SK-N-SH treated with all-trans-retinoic acid at 6 μM for 48 hours (cell line): ENCODE data around the gene CD79A.

ENCODE experiments used
- ATAC-seq: fragments of 200-7000 bp; cut with Tn5 transposase; 3 replicates; pipeline ENCODE4 v1.9.1; 2020; ENCODE audit warnings: mild to moderate bottlenecking, moderate library complexity
- ARNTL ChIP-seq: fragments of 450-650 bp; formaldehyde crosslinking; IDR thresholded peaks from 2 replicates; pipeline ENCODE4 v1.5.0; 2020; ENCODE audit warnings: low read depth, mild to moderate bottlenecking, moderate library complexity, borderline replicate concordance
- BACH2 ChIP-seq: fragments of 250-450 bp; sonication (Bioruptor Pico); IDR thresholded peaks from 2 replicates; pipeline ENCODE4 v1.9.0; 2021; ENCODE audit warnings: mild to moderate bottlenecking, borderline replicate concordance
- CREB5 ChIP-seq: fragments of 250-450 bp; sonication (Bioruptor Pico); IDR thresholded peaks from 2 replicates; pipeline ENCODE4 v1.5.1; 2020; ENCODE audit warnings: low read depth, mild to moderate bottlenecking, moderate library complexity
- CSDC2 ChIP-seq: fragments of 250-450 bp; sonication (Bioruptor Pico); IDR thresholded peaks from 2 replicates; pipeline ENCODE4 v1.5.0; 2020; ENCODE audit warnings: mild to moderate bottlenecking, moderate library complexity
- CSRNP3 ChIP-seq: fragments of 250-450 bp; sonication (Bioruptor Pico); IDR thresholded peaks from 2 replicates; pipeline ENCODE4 v1.5.1; 2021; ENCODE audit warnings: mild to moderate bottlenecking, moderate library complexity
- GLIS3 ChIP-seq: fragments of 250-450 bp; sonication (Bioruptor Pico); IDR thresholded peaks from 2 replicates; pipeline ENCODE4 v1.5.0; 2020; ENCODE audit warnings: mild to moderate bottlenecking, moderate library complexity
- ISL1 ChIP-seq: fragments of 250-450 bp; sonication (Bioruptor Pico); IDR thresholded peaks from 2 replicates; pipeline ENCODE4 v2.1.2; 2022; ENCODE audit warnings: mild to moderate bottlenecking, moderate library complexity
- PATZ1 ChIP-seq: fragments of 250-450 bp; sonication (Bioruptor Pico); IDR thresholded peaks from 2 replicates; pipeline ENCODE4 v1.8.0; 2020; ENCODE audit warnings: mild to moderate bottlenecking, moderate library complexity, borderline replicate concordance
- RARB ChIP-seq: fragments of 250-450 bp; sonication (Bioruptor Pico); IDR thresholded peaks from 2 replicates; pipeline ENCODE4 v1.8.0; 2021; ENCODE audit warnings: mild to moderate bottlenecking, moderate library complexity
- SNAI2 ChIP-seq: fragments of 250-450 bp; sonication (Bioruptor Pico); IDR thresholded peaks from 2 replicates; pipeline ENCODE4 v1.5.0; 2020; ENCODE audit warnings: mild to moderate bottlenecking, moderate library complexity
- TCF4 ChIP-seq: fragments of 250-450 bp; sonication (Bioruptor Pico); IDR thresholded peaks from 2 replicates; pipeline ENCODE4 v1.8.0; 2021; ENCODE audit warnings: mild to moderate bottlenecking, moderate library complexity, borderline replicate concordance
- TOX ChIP-seq: fragments of 250-450 bp; sonication (Bioruptor Pico); IDR thresholded peaks from 2 replicates; pipeline ENCODE4 v1.8.0; 2021; ENCODE audit warnings: mild to moderate bottlenecking, moderate library complexity, borderline replicate concordance
- ZC3H10 ChIP-seq: fragments of 250-450 bp; sonication (Bioruptor Pico); IDR thresholded peaks from 2 replicates; pipeline ENCODE4 v1.5.1; 2021; ENCODE audit warnings: mild to moderate bottlenecking, moderate library complexity
- ZFP30 ChIP-seq: fragments of 450-650 bp; formaldehyde crosslinking; IDR thresholded peaks from 2 replicates; pipeline ENCODE4 v1.5.0; 2022; ENCODE audit warnings: mild to moderate bottlenecking, moderate library complexity
- ZNF565 ChIP-seq: fragments of 450-650 bp; formaldehyde crosslinking; conservative IDR thresholded peaks from 2 replicates; pipeline ENCODE4 v1.5.0; 2020; ENCODE audit warnings: low read depth, mild to moderate bottlenecking, moderate library complexity
- ZNF70 ChIP-seq: fragments of 450-650 bp; formaldehyde crosslinking; IDR thresholded peaks from 2 replicates; pipeline ENCODE4 v1.5.0; 2020; ENCODE audit warnings: mild to moderate bottlenecking, moderate library complexity
- ZNF8 ChIP-seq: fragments of 450-650 bp; formaldehyde crosslinking; IDR thresholded peaks from 2 replicates; pipeline ENCODE4 v1.5.0; 2020; ENCODE audit warnings: mild to moderate bottlenecking, moderate library complexity
- TF ChIP-seq, protein P1 (sequence below): fragments of 250-450 bp; sonication (Bioruptor Pico); IDR thresholded peaks from 2 replicates; pipeline ENCODE4 v1.5.0; 2020; ENCODE audit warnings: mild to moderate bottlenecking, moderate library complexity

Gene CD79A

GRCh38 chr19:41861116-41861768 is 15.8 kb upstream of the CD79A start:
- TF ChIP-seq CREB5 (CRISPR knock-in tag) (no peak), RARB (CRISPR knock-in tag) (no peak), BACH2 (CRISPR knock-in tag) (no peak), CSDC2 (CRISPR knock-in tag) (no peak), GLIS3 (CRISPR knock-in tag) (no peak), CSRNP3 (CRISPR knock-in tag) (no peak), SNAI2 (CRISPR knock-in tag) (no peak)
- TF ChIP-seq, protein P1, sequence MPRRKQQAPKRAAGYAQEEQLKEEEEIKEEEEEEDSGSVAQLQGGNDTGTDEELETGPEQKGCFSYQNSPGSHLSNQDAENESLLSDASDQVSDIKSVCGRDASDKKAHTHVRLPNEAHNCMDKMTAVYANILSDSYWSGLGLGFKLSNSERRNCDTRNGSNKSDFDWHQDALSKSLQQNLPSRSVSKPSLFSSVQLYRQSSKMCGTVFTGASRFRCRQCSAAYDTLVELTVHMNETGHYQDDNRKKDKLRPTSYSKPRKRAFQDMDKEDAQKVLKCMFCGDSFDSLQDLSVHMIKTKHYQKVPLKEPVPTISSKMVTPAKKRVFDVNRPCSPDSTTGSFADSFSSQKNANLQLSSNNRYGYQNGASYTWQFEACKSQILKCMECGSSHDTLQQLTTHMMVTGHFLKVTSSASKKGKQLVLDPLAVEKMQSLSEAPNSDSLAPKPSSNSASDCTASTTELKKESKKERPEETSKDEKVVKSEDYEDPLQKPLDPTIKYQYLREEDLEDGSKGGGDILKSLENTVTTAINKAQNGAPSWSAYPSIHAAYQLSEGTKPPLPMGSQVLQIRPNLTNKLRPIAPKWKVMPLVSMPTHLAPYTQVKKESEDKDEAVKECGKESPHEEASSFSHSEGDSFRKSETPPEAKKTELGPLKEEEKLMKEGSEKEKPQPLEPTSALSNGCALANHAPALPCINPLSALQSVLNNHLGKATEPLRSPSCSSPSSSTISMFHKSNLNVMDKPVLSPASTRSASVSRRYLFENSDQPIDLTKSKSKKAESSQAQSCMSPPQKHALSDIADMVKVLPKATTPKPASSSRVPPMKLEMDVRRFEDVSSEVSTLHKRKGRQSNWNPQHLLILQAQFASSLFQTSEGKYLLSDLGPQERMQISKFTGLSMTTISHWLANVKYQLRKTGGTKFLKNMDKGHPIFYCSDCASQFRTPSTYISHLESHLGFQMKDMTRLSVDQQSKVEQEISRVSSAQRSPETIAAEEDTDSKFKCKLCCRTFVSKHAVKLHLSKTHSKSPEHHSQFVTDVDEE (CRISPR knock-in tag) = no peak
- ATAC-seq = no peak

DNA sequence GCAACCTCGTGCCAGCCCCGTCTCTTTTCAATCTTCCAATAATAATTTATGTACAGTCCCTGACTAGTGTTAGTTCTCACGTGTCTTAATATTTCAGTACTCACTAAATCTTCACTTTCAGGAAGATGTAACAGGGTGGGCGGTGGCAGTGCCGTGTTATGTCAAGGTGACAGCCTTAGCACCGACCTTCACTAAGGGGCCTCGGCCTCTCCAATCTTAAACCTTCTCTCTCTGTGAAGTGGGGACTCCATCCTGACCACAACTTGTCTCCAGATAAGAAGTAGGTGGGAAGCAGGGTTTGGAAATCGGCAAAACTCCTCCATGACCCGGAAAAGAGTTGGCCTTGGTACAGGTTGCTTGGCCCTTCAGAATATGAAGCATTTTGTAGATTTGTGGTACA is 15.2 kb upstream of the CD79A start:
- TF ChIP-seq ZNF70 (CRISPR knock-in tag) = no peak
- no peak for TF ChIP-seq ZNF8 (CRISPR knock-in tag)
- TF ChIP-seq ZC3H10 (CRISPR knock-in tag) = no peak
- no peak for TF ChIP-seq CSDC2 (CRISPR knock-in tag)
- TF ChIP-seq ARNTL = no peak
- no peak for TF ChIP-seq ISL1
- TF ChIP-seq GLIS3 (CRISPR knock-in tag) = no peak
- no peak for TF ChIP-seq ZFP30 (CRISPR knock-in tag)
- no peak for TF ChIP-seq SNAI2 (CRISPR knock-in tag)
- no peak for TF ChIP-seq TCF4 (CRISPR knock-in tag)
- TF ChIP-seq PATZ1 = no peak
- TF ChIP-seq CSRNP3 (CRISPR knock-in tag) = no peak
- no peak for TF ChIP-seq CREB5 (CRISPR knock-in tag)
- no peak for TF ChIP-seq ZNF565 (CRISPR knock-in tag)
- TF ChIP-seq, all 23 proteins: peak for 0
- ATAC-seq = no peak

DNA sequence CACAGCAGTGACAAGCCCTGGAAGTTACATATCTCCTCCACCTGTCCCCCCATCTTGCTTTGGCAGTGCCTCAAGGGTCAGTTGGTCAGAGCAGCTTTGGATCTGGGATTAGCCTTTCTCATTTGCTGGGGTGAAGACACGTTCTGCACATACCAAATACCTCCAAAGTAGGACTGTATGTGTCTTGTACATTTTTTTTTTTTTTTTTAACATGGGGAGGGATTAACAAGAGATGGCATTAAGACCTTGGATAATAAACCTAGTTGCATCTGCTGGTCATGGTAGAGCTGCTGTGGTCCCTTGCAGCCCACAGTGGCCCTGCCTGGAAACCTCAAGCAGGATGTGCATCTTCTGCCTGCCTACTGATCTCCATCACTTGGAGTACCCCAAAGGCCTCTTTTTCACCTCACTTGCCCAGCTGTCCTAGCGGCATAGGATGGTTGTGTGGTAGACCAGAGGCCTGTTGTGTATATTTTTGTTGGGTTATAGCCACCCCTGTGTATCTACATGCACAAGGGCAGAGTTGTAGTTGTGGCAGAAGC is 14.6 kb upstream of the CD79A start:
- TF ChIP-seq TOX (CRISPR knock-in tag) = no peak
- TF ChIP-seq, all 23 proteins: peak for 0
- no peak for ATAC-seq
